AG20443 (cell line): ENCODE measurements around the gene MAPK7.
A peak's percentile ranks its signal among the peaks of the same experiment; 100 is the strongest.

ENCODE experiments used
- DNase-seq: peaks from one replicate; pipeline ENCODE4 v3.0.0; 2012; ENCODE audit warnings: low spot score, mixed read lengths

Gene MAPK7

DNA sequence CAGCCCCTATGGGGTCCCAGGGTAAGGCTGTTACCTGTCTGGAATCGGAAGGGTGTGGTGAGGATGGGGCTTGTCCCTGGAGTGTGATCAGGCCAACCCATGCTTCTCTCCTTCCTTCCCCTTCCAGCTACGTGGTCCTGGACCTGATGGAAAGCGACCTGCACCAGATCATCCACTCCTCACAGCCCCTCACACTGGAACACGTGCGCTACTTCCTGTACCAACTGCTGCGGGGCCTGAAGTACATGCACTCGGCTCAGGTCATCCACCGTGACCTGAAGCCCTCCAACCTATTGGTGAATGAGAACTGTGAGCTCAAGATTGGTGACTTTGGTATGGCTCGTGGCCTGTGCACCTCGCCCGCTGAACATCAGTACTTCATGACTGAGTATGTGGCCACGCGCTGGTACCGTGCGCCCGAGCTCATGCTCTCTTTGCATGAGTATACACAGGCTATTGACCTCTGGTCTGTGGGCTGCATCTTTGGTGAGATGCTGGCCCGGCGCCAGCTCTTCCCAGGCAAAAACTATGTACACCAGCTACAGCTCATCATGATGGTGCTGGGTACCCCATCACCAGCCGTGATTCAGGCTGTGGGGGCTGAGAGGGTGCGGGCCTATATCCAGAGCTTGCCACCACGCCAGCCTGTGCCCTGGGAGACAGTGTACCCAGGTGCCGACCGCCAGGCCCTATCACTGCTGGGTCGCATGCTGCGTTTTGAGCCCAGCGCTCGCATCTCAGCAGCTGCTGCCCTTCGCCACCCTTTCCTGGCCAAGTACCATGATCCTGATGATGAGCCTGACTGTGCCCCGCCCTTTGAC, 2.4 kb downstream of the MAPK7 start:
- DNase-seq = no peak

DNA sequence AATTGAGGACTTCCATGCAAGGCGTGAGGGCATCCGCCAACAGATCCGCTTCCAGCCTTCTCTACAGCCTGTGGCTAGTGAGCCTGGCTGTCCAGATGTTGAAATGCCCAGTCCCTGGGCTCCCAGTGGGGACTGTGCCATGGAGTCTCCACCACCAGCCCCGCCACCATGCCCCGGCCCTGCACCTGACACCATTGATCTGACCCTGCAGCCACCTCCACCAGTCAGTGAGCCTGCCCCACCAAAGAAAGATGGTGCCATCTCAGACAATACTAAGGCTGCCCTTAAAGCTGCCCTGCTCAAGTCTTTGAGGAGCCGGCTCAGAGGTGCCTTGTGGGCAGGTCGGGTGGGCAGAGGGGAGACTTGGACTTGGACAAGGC, 3.1 kb downstream of the MAPK7 start:
- DNase-seq = no peak

DNA sequence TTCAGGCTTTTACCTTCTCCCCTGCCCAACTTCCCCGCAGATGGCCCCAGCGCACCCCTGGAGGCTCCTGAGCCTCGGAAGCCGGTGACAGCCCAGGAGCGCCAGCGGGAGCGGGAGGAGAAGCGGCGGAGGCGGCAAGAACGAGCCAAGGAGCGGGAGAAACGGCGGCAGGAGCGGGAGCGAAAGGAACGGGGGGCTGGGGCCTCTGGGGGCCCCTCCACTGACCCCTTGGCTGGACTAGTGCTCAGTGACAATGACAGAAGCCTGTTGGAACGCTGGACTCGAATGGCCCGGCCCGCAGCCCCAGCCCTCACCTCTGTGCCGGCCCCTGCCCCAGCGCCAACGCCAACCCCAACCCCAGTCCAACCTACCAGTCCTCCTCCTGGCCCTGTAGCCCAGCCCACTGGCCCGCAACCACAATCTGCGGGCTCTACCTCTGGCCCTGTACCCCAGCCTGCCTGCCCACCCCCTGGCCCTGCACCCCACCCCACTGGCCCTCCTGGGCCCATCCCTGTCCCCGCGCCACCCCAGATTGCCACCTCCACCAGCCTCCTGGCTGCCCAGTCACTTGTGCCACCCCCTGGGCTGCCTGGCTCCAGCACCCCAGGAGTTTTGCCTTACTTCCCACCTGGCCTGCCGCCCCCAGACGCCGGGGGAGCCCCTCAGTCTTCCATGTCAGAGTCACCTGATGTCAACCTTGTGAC, 3.6 kb downstream of the MAPK7 start:
- no peak for DNase-seq

DNA sequence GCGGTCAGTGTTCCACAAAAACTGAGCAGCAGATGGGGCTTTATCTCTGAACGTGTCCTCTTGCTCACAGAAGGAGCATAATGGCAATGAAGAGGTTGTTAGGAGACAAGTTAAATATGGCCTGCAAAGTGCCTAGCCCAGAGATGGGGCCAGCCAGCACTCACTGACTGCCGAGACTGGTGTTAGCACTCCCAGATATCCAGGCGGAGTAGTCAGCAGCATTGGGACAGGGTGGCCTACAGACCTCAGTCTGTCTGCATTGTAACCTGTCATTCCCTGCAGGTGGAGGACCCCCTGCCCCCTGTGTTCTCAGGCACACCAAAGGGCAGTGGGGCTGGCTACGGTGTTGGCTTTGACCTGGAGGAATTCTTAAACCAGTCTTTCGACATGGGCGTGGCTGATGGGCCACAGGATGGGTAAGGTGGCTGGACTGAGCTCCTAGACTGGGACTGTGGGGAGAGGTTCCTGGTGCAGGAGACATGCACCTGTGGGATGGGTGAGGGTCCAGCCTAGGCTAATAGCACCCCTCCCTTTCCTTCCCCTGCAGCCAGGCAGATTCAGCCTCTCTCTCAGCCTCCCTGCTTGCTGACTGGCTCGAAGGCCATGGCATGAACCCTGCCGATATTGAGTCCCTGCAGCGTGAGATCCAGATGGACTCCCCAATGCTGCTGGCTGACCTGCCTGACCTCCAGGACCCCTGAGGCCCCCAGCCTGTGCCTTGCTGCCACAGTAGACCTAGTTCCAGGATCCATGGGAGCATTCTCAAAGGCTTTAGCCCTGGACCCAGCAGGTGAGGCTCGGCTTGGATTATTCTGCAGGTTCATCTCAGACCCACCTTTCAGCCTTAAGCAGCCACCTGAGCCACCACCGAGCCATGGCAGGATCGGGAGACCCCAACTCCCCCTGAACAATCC, 4.5 kb downstream of the MAPK7 start:
- DNase-seq = no peak

DNA sequence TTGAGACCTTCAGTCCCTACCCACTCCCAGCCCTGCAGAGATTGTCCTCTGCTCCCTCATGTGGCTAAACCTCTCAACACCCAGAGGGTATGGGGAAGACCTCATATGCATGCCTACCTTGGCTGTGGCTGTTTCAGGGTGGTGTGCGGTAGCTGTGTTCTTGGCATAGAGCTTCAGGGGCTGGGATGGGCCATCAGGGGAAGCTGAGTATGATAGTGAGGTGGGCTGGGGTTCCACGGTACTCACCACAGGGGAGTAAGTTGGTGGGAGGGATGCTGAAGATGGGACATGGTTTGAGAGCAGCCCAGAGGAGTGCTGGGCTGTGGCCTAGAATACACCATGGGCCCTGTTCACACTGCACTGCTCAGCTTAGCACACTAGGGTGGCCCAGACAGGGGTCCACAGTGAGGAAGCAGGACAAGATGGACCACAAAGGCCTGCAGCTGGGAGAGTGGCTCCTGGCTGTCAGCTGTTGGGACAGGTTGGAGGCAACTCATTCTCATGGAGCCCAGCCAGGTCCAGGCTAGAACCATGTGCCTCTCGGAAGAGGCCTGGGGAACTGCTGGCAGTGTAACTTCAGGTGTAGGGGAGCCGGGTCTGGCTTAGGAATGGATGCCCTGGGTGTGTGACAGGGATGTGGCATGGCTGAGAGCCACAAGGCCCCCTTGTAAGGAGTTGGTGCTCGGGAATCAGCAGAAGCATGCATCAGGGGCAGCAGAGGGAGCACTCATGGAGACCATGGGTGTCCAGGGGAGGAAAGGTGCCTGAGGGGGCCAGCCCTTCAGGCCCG, 5.6 kb downstream of the MAPK7 start:
- DNase-seq = peak; percentile 42

DNA sequence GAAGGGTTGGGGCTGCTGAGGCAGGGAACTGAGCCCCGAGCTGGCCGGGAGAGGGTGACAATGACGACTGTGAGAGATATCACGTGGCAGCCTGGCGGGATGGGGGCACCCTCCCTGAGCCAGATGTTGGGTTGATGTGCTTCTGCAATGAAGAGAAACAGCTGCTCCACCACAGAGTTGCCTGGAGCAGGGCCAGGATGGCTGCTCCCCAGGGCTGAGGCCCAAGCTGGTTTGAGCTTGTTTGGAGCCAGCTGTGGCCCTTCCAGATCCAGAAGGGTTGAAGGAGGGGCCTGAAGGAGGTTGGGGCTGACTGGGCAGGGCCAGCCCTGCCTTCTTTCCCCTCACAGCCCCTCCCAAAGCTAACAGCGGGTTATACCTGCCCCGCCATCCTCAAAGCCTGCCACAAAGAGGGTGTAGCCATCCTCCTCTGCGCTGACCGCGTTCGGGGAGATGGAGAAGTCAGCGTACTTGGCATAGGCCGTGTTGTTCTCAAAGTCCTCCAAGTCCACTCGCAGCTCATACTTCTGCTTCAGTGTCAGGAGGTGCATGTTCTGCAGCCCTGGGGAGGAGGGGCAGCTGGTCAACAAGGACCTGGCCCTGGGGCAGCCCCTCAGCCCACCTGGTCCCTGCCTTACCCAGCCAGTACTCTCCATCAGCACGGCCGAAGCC, 6.6 kb downstream of the MAPK7 start:
- DNase-seq = peak; percentile 72

DNA sequence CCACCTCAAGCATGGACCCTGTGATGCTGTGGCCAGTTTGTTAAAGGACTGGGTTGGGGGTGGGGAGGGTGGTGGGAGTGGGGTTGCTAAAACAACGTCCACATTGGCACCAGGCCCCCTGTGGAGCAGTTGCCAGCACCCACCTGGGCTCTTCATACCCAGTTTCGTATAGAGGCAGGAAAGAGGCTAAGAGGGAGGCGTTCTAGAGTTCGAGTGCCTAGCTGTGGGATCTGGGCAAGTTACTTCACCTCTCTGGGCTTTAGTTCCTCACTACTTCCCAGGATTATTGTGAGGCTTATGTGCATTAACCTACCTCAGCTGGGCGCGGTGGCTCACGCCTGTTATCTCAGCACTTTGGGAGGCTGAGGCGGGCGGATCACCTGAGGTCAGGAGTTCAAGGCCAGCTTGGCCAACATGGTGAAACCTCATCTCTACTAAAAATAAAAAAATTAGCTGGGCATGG, 7.3 kb downstream of the MAPK7 start:
- no peak for DNase-seq

DNA sequence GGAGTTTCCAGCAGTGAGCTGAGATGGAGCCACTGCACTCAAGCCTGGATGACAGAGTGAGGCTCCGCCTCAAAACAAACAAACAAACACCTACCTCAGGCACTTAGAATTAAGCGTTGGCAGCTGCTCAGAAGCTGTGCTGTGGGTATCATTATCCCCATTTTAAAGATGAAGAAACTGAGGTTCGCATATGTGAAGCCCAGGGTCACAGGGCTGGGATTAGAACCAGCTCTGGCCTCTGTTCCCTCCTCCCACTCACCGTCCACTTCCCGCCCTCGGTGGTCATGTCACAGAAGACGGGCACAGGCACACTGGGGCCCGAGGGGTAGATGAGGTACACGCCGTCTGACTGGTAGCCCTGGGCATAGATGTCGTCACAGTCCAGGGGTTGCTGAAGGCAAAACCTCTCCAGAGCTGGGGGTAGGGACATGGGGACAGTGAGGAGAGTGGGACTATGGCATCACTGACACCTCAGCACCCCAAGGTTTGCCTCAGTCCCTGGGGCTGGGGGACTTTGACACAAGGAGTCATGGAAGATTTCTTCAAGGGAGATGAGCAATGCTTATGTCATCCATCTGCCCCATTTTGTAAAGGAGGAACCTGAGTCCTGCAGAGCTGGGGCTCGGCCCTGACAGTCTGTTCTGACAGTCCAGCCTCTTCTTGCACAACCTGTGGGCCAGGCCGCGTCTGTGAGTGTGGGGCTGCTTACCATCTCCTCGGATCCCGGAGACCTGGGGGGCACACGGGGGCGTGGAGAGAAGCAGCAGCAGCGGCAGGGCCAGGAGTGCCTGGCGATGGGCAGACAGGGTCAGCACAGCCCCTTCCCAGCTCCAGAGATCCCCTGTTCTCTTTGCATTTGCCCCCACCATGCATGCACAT, 8.0 kb downstream of the MAPK7 start:
- DNase-seq = peak; percentile 81

DNA sequence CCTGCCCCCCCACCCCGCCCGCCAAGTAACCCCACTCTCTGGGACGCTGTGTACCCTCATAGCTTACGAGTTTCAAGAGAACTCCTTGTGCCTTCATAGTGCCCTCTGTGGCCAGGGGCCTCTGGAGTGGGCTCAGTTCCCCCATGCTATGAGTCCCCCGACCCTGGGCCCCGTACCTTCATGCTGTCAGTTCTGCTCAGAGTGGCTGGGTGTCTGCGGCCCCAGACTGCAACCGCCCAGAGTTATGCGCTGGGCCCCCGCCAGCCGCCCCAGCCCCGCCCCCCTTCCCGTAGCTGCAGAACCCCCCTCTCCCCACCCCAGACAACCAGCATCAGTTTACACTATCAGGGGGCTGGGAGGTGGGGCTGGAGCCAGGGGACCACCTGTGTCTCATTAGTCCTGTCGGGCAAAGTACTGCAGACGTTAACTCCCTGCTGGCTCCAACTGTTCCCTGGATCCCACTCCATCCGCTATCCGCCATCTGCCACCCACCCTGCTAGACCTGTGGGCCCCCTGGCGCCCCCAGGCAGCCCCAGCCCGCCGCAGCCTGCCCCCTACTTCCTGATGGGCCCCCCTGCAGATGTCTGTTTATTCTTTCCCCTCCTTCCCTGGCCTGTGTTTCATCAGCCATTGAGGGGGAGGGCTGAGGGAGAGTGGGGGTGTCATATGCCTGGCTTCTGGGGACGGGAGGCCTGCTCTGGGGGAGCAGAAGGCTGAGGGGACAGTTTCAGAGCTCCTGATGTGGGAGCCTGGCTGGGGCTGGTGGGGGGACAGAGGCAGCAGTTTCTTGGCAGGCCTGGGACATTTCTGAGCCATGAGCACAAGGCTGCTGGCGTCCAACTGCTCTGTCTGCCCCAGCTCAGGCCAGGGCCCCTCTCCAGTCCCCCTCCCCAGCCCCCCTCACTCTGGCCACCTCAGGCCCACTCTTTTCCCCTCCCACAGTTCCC, 8.9 kb downstream of the MAPK7 start, which contains the start of gene MFAP4:
TSS of gene MFAP4 (minus strand) at position 217 of the 947 bp plus-strand sequence. CDS start at position 182, 35 bp downstream.
- DNase-seq = peak; percentile 88

DNA sequence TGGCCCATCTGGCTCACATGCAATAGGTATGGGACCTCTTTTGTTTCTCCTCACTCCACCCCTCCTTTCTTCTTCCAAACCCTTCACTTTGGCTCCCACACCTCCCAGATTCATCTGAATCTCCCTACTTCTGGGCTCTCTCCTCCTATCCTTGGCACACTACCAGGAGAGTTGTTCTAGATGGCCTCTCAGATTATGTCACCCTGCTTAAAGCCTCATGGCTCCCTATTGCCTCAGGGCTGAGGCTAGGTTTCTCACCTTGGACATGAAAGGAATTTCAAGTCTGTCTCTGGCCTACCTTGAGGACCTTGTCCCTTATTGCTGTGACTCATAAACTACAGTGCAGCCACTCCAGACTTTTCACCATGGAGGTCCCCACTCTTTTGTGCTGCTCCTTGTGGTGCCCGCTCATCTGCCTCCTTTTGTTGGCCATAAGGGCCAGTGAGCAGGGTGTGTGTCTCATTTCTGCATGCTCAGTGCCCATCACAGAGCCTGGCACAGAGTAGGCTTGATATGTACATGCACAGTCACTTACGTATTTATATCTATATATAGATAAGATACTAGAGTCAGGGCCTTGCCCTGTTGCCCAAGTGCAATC, 9.7 kb downstream of the MAPK7 start:
- DNase-seq = peak; percentile 73

DNA sequence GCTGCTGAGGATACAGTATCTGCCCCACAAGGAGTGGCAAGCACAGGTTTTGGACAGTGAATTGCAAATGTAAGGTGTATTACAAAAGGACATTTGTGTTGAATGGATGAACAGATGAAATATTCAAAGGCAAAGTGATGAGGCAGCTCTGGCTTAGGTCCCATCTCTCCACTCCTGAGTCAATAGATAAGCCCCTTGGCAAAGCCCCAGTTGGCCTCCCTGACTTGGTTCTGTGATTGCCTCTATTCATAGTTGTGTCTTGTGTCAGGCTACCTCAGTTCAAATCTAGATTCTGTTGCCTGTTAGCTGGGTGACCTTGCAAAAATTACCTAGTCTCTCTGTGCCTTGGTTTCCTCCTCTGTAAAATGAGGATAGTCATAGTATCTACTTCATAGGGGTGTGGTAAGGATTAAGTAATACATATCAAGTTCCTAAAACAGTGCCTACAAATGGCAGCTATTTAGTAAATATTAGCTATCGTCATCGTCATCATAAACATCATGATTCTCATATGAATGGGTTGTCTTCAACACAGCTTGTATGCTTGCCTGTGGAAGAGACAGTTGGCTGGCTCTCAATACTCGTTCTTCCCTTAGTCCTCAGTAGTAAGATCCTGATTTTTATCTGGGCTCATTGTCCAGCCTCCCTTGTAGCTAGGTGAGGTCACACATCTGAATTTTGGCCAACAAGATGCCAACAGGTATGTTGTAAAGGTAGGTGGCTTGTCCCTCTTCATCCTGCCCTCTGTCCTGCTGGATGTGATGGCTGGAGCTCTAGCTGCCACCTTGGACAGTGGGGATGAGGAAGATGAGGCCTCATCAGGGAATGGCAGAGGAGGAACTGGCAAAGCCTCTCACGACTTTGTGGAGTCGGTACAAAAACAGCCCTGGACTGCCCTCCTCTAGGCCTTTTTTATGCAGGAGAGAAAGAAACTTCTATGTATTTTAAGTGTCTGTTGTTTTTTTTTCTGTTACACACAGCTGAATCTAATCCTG, 10.8 kb downstream of the MAPK7 start:
- no peak for DNase-seq

DNA sequence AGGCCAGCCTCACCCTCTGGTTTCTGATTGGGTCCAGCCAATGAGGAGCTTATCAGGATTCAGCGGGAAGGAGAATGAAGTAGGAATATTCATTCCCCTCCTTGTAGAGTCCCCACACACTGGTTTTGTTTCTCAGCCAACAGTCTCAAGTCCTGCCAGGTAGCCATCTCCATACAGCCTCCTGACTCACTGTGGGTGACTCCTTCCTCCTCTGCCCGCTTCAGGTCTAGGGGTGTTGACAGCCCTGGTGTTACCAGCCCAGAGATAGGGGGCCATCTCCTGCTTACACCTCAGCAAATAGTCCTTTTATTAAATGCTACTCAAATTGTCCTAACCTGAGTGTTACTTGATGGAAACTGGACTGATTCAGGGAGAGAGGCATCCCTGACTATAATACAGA, 12.7 kb downstream of the MAPK7 start:
- no peak for DNase-seq

DNA sequence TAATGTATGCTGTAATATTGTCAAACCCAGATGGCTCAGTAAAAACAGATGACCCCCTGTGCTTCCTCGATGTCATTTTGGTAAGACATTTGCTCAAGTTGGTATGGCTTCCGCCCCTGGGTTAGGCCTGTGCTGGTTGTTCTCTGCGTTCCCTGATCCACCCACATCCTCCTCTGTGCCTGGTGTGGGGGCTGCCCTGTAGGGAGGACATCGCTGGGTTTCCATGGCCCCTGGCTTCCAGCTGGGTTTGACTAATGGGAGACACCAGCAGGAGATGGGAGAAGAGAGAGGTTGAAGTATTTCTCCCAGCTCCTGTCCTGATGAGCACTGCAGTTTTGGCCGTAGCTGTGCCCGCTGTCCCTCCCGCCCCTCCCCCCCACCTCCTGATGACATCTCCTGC, 13.1 kb downstream of the MAPK7 start:
- no peak for DNase-seq

DNA sequence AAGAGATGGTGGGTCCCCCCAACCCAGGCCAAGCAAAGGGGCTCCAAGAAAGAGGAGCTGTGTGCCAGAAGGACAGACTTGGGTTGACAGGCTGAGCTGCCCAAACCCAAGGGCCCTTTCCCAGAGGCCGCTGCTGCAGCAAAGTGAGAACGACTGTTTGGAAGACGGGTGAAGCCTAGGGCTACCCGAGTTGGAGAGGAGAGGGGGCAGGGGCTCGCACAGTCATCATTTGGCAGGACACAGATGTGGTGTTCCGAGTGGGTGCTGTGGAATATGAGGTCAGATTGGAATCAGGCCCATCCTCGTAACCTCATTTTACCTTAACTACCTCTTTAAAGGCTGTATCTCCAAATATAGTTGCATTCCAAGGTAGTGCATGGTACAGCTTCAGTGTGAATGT, 14.0 kb downstream of the MAPK7 start:
- DNase-seq = no peak

DNA sequence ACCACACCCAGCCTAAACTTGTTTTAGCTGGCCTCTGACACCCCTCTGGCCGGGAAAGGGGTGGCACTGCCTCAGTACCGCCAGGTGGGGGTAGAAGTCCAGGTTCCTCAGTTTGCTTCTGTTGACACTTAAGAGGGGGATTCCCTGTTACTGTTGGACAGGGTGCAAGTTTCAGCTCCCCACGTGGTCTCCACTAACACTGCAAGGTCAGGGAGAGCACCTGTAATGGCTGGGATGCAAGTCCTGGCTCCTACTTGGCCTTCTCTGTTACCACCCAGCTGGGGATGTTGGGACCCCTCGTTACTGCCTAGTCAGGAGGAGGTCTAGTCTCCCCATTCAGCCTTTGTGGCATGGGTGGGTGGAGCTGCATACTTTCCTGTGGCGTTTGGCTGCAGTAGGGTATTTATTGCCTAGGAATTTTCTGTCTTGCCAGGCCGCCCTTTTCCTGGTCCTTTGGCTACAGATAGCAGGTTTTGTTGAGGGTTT, 19.3 kb downstream of the MAPK7 start:
- no peak for DNase-seq

DNA sequence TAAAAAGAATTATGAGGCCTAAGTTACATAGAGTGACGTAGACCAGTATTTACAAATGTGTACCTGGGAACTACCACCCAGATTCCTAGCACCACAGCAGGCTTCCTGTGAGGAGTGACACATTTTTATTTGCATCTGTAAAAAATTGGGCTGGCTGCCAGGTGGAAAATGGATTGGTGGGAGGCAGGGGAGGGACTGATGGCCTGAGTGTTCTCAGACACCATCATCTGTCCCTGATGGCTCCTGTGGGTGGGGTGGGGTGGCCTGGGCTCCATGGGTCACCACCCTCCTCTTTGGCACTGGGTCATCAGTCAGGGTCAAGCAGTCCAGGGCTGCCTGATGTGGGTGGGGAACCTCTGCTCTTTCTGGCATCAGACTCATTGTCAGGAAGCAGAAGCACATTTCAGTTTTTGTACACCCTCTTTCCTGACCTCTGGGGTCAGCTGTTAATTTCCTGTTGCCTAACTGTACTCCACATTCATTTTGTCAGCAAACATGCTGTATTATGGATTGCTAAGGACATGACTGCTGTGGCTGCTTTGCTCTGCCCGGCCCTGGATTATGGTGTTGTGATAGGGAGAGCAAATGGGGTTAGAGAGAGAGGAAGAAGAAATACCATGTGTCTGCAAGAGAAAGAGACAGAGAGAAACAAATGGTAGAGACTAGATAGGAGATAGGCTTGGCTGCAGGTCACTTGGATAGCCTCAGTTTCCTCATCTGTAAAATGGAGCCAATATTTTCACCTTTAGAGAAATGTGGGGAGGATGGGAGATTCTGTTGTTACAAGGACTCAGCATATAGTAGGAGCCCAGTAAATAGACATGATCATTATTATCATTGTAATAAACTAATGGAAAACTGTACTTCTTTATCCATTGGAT, 20.2 kb downstream of the MAPK7 start:
- DNase-seq = peak; percentile 24
